ENCODE results near the gene EOLA1.

Gene EOLA1

GRCh38 chrX:149540621-149541520 is at the start of gene EOLA1:
EOLA1 (plus strand) TSS chrX:149541012; CDS start chrX:149545631, 4,619 bp downstream.
- TF ChIP-seq CTCF (IDR thresholded peaks at IDR 0.05; ENCODE audit: insufficient read depth, missing control alignments): no peak
- DNase-seq (ENCODE audit: insufficient read length, low spot score): no peak
- peak; percentile 93 for FAIRE-seq

GRCh38 chrX:149491812-149492211 is 49.0 kb upstream of the EOLA1 start:
- DNase-seq (ENCODE audit: insufficient read length, low spot score) (no peak), FAIRE-seq (no peak)
- no peak for TF ChIP-seq CTCF (IDR thresholded peaks at IDR 0.05; ENCODE audit: insufficient read depth, missing control alignments)

- DNase-seq (ENCODE audit: insufficient read length, low spot score) (no peak), FAIRE-seq (no peak)
- no peak for TF ChIP-seq CTCF (IDR thresholded peaks at IDR 0.05; ENCODE audit: insufficient read depth, missing control alignments)
Measured at GRCh38 chrX:149493567-149494562, 46.9 kb upstream of the EOLA1 start.

GRCh38 chrX:149494844-149495565 is 45.8 kb upstream of the EOLA1 start:
- no peak for TF ChIP-seq CTCF (IDR thresholded peaks at IDR 0.05; ENCODE audit: insufficient read depth, missing control alignments)
- DNase-seq (ENCODE audit: insufficient read length, low spot score): no peak
- FAIRE-seq: no peak

GRCh38 chrX:149495573-149496071 is 45.2 kb upstream of the EOLA1 start:
- FAIRE-seq (no peak), DNase-seq (ENCODE audit: insufficient read length, low spot score) (no peak)
- TF ChIP-seq CTCF (IDR thresholded peaks at IDR 0.05; ENCODE audit: insufficient read depth, missing control alignments): no peak

GRCh38 chrX:149497054-149497453 is 43.8 kb upstream of the EOLA1 start:
- TF ChIP-seq CTCF (IDR thresholded peaks at IDR 0.05; ENCODE audit: insufficient read depth, missing control alignments): no peak
- DNase-seq (ENCODE audit: insufficient read length, low spot score) (no peak), FAIRE-seq (no peak)

All from D721Med (cell line).